Body of pancreas (tissue), 4 donors: ENCODE measurements around the gene HIP1. TPM values are rescaled to one million over a fixed set of nuclear protein-coding genes. Genes with fewer than 3 reads are reported as not detected.

Experiments
- ATAC-seq: fragments of 150-250 bp; one replicate; pipeline ENCODE4 v1.9.1; 2016
- DNase-seq, 4 donors: peaks; one replicate each; pipeline ENCODE4 v3.0.0-alpha.2; 2019
- H3K27ac ChIP-seq, 4 donors: fragments of 200-600 bp; sonication (generic); 1 replicate in 3 of 4; 2 replicates in 1 of 4; pipeline versions ENCODE4 v1.5.1 to v1.6.1; 2016 to 2019; ENCODE audit warnings: mild to moderate bottlenecking in 1 of 4, mixed read lengths in 1 of 4, moderate library complexity in 1 of 4
- H3K27me3 ChIP-seq, 2 donors: fragments of 200-600 bp; sonication (generic); one replicate each; pipeline ENCODE4 v1.6.0; 2016; ENCODE audit warnings: mild to moderate bottlenecking in 1 of 2
- H3K36me3 ChIP-seq, 2 donors: fragments of 200-600 bp; sonication (generic); replicated peaks in 1 of 2; 2 replicates each; pipeline ENCODE4 v1.5.1; 2016; ENCODE audit warnings: low read depth in 2 of 2; ENCODE audit not compliant: insufficient read depth in 1 of 2
- H3K4me1 ChIP-seq: fragments of 200-600 bp; sonication (generic); one replicate; pipeline ENCODE4 v1.6.0; 2016
- H3K4me3 ChIP-seq, 2 donors: fragments of 200-600 bp; sonication (generic); 1 replicate in 1 of 2; 2 replicates in 1 of 2; pipeline ENCODE4 v1.5.1; 2016 to 2019
- H3K9me3 ChIP-seq, 3 donors: fragments of 200-600 bp; sonication (generic); 1 replicate in 2 of 3; 2 replicates in 1 of 3; pipeline ENCODE4 v1.5.1; 2016
- CTCF ChIP-seq, 7 experiments: fragments of 450-650 bp in 4 of 7; fragments of 200-600 bp in 3 of 7; sonication (generic) in 3 of 7; IDR thresholded peaks; one replicate each; pipeline ENCODE4 v1.5.1; 2016 to 2019; ENCODE audit warnings: antibody characterized with exemption in 7 of 7
- POLR2A ChIP-seq, 3 donors: fragments of 450-650 bp; IDR thresholded peaks; one replicate each; pipeline ENCODE4 v1.6.1; 2016; ENCODE audit warnings: antibody characterized with exemption in 3 of 3, mild to moderate bottlenecking in 2 of 3
- WGBS, 2 donors: methylation state at CpG; one replicate each; pipeline ENCODE4 v1.1.5; 2017; 5-methylcytosine and 5-hydroxymethylcytosine counted together
- intact Hi-C: fragments of 100-400 bp; cut with DNase I; formaldehyde crosslinking; loops from one replicate; pipeline ENCODE4 v1.15.1; 2023
- total RNA-seq, 2 donors: library from RNA; depleted of rRNA; stranded (reverse); fragments of >200 nt; gene quantifications; one replicate each; pipeline ENCODE4 v1.1.0, GENCODE V29; 2016

The HIP1 gene
- total RNA-seq, 2 donors from 2014 or later, result 8.3 to 14.5 TPM

DNA sequence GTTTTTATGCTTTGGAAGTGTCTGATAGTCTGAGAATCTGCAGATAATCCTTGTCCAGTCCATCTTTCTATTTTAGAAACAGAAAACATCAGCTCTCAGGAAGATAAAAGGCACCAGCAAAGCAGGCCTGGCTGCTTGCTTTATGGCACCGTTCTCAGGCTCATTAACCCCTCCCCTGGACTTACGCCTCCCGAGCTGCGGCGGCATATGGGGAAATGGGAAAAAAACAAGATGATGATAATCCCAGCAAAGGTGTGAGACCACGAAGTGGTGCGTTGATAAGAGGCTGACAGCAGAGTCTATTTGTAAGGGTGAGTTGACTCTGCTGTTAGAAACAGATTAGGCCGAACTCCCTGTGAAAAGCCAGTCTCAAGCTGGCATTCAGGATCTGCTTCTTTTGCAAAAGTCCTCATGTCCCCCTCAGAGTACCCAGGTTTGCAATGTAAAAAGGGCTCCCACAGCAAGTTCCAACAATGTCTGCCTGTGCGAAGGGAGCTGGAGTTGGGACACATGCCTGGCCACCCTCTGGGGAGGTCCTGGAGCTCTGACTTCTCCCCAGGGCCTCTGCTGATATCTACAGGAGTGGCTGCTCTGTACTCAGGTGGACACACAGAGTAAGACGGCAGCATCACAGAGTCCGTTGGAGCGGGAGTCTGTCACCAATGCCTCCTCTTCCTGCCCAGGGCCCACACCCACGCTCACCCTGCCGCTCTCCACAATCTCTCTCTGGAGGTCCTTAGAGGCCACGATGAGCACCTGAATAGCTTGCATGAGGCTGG lies 192.3 kb downstream of the HIP1 start:
- H3K27ac ChIP-seq, result no peak overlapping the region
- intact Hi-C loops, result no loop called here
- WGBS, 2 donors, result 75 to 79% methylated on average over 12 to 15 of the region's 15 CpGs
- ATAC-seq (no peak), DNase-seq (no peak)
- TF ChIP-seq POLR2A (IDR thresholded peaks at IDR 0.05), result no peak
- no peak for TF ChIP-seq CTCF (IDR thresholded peaks at IDR 0.05)
- H3K4me1 ChIP-seq, result no peaks in the 10 kb centered on the region
- peaks cover 0 to 3% of the 10 kb centered on the region in 2 donors for H3K36me3 ChIP-seq
- no peaks in the 10 kb centered on the region for H3K9me3 ChIP-seq
- H3K4me3 ChIP-seq, result no peak overlapping the region
- H3K27me3 ChIP-seq, result no peaks in the 10 kb centered on the region

DNA sequence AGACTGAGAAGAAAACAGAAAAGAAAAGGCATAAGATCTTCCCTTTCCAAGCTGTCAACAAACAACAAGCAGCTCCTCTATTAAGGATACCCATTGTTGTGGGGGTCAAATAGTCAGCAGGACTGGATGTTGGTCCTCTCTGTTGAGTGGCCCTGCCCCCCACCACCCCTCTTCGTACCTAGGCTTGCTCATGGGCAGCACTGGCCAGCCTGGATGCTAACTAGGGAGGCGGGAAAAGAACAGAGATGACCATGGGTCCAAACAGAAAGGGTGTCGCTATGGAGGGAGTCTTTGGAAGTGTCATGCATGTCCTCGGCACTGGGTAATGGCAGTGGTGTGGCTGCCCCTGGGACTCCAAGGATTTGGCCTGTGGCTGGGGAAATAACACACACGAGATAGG lies 201.0 kb downstream of the HIP1 start:
- Histone ChIP-seq H3K27me3 (no peaks in the 10 kb centered on the region), H3K4me1 (no peaks in the 10 kb centered on the region), H3K9me3 (no peaks in the 10 kb centered on the region), H3K27ac (no peak overlapping the region), H3K36me3 (peaks cover 0 to 2% of the 10 kb centered on the region in 2 donors), H3K4me3 (no peak overlapping the region)
- no peak for DNase-seq
- no peak for ATAC-seq
- 86 to 92% methylated on average over 5 of the region's 5 CpGs for WGBS, 2 donors
- intact Hi-C loops, result no loop called here
- TF ChIP-seq POLR2A (IDR thresholded peaks at IDR 0.05) (no peak), CTCF (IDR thresholded peaks at IDR 0.05) (no peak)

DNA sequence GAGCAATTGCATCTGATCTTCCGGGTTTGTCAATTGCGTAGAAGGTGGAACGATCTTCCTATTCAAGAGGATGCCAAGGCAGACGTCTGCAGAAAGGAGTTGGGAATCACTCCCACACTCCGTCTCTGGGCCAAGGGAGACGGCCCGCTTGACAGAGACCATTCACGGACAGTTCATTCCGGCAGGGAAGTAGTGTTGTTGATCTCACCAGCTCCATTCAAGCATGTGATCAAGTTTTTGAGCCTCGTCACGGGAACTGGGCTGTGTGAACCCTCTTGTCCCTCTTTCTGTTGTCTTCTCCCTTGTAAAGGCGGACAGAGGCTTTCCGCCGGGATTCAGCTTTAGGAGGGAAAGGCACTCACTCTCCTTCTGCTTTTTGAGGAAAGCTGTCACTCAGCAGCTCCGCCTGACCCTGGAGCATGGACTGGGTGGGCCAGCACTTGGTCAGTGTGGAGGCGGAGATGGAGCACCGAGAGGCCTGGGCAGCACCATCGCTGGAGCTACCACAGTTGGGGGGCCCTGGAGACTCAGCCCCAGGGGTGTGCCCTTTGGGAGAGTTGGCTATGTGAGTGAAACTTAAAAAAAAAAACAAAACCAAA lies 201.7 kb downstream of the HIP1 start:
- Histone ChIP-seq H3K27me3 (no peaks in the 10 kb centered on the region), H3K4me3 (no peak overlapping the region), H3K36me3 (peaks cover 0 to 2% of the 10 kb centered on the region in 2 donors), H3K9me3 (no peaks in the 10 kb centered on the region), H3K4me1 (no peaks in the 10 kb centered on the region), H3K27ac (no peak overlapping the region)
- 78 to 85% methylated on average over 15 to 18 of the region's 18 CpGs for WGBS, 2 donors
- intact Hi-C loops, result no loop called here
- TF ChIP-seq CTCF (IDR thresholded peaks at IDR 0.05), result no peak
- no peak for DNase-seq
- no peak for ATAC-seq

GRCh38 chr7:75536491-75536890 lies 202.2 kb downstream of the HIP1 start:
- intact Hi-C loops, result no loop called here
- H3K9me3 ChIP-seq, result no peaks in the 10 kb centered on the region
- H3K4me3 ChIP-seq, result no peak overlapping the region
- ATAC-seq (no peak), DNase-seq (no peak)
- WGBS, 2 donors, result 88 to 89% methylated on average over 3 to 4 of the region's 4 CpGs
- no peaks in the 10 kb centered on the region for H3K4me1 ChIP-seq
- H3K27ac ChIP-seq, result no peak overlapping the region
- H3K36me3 ChIP-seq, result peaks cover 0 to 2% of the 10 kb centered on the region in 2 donors
- TF ChIP-seq POLR2A (IDR thresholded peaks at IDR 0.05) (no peak), CTCF (IDR thresholded peaks at IDR 0.05) (no peak)
- H3K27me3 ChIP-seq, result no peaks in the 10 kb centered on the region
